Panc1 (cell line): ENCODE data around the gene MLKL.

ENCODE experiments used
- CTCF ChIP-seq: fragments of 450-650 bp; IDR thresholded peaks from 2 replicates; pipeline ENCODE4 v1.5.1; 2017; ENCODE audit warnings: mild to moderate bottlenecking
- REST ChIP-seq, 2 experiments: IDR thresholded peaks; 2 replicates each; pipeline ENCODE4 v1.6.1; 2011 to 2012; ENCODE audit warnings: low read depth in 2 of 2, control low read depth in 1 of 2, low read length in 1 of 2, mild to moderate bottlenecking in 1 of 2, moderate library complexity in 1 of 2; ENCODE audit not compliant: insufficient read depth in 1 of 2
- TCF7L2 ChIP-seq: IDR thresholded peaks from 2 replicates; pipeline ENCODE4 v1.6.1; 2011; ENCODE audit warnings: mild to moderate bottlenecking, low read depth, low read length, inconsistent platforms

GRCh38 chr16:74677868-74678267, 22.8 kb downstream of the MLKL start:
- TF ChIP-seq CTCF: no peak
- no peak for TF ChIP-seq TCF7L2
- no peak for TF ChIP-seq REST (IDR thresholded peaks at IDR 0.05; ENCODE audit: insufficient read depth in 1 of 2, low read depth in 2 of 2, low read length in 1 of 2)
